ENCODE data around the gene HNRNPH3.

The HNRNPH3 gene

GRCh38 chr10:68332259-68333057 lies 594 bp downstream of the HNRNPH3 start, which contains the start of gene PBLD:
PBLD (minus strand) TSS chr10:68332928; CDS start chr10:68306844, 26,084 bp downstream.
- DNase-seq = peak; percentile 57 to 82

DNA sequence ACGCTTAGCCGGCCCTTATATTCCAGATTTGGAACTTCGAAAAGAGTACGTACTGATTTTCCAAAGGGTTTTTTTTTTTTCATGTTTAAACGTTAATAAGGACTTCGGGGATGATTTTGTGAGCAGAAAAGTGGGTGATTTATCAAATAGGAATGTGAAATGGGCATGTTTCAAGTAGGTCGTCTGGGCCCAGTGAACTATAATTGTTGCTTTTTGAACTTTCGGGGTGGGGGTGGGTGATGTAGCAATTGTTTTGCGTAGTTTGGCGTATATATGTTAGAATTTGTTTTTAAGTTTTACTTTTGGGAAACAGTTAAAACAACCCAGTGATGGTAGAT lies 1.2 kb downstream of the HNRNPH3 start:
- DNase-seq = no peak

DNA sequence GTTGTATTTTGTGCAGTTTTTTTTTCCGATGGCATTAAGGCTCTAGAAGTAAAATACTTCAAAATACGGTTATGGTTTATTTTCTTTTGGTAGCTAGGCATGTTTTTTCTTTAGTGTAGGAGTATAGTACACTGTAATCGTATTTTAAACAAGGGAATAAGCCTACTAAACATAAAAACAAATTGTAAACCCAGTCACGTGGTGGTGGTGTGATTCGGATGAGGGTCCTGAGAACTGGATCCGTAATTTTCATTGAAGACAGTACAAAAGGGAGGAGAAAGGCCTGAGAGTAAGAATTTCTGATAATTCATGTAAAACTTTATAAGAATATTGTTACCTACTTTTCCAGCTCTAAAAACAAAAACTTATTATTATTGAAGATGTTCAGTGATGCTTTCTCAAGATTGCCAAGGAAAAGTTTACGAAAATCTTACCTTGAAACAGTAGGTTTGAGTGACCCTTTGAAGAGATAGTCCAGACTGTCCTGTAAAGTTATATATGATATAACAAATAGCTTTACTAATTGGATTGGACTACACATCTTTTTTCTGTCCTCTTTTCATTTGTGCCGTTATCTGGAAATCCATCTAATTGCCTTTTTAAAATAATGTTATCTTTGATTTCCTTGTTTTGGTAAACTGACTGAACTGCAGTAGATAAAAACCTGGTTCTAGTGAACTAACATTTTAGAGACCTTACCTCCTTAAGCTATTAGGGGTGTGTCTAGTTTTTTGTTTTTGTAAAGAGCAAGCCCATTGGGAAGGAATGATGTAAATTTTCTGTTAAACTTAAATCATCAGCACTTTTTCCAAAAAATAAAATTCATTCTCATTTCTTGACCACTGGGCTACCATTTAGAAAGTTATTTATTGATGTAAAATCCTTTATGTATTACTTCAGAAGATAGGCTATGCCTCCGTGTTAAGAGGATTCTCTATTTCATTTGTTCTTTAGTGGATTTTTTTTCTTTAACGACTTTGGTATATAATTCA lies 1.9 kb downstream of the HNRNPH3 start:
- DNase-seq = no peak

DNA sequence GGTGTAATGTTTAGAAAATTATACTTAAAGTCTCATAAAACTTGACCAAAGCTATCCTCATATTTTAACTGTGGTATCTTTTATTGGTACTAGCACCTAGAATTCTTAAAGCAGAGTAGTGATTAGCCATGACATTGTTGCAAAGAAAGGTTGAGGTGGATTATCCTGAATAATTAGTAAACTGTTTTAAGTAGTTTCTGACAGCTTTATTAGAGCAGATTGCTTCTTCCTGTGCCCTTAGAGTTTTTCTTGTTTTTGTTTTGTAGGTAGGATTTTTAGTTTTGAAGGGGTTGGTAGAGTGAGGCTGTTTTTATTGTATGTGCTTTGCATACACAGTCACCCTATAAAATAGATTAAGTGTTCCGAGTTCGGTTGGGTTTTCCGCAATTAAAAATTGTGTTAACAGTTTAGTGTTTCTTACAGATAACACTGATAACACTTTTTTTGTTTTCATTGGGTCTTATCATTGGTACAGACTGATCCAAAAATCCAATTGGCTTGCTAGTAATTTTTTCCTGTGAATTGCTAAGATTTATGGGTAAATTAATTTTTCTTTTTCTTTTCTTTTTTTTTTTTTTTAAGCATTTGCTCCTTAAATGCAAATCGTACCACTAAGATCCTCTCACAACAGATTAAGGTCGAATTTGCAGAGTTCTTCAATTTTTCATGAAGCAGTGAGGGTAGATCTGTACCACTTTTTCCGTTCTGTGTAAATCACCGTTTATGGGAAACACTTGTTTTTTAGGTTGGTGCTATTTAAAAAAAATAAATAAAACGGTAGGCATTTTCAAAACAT lies 3.0 kb downstream of the HNRNPH3 start:
- no peak for DNase-seq

DNA sequence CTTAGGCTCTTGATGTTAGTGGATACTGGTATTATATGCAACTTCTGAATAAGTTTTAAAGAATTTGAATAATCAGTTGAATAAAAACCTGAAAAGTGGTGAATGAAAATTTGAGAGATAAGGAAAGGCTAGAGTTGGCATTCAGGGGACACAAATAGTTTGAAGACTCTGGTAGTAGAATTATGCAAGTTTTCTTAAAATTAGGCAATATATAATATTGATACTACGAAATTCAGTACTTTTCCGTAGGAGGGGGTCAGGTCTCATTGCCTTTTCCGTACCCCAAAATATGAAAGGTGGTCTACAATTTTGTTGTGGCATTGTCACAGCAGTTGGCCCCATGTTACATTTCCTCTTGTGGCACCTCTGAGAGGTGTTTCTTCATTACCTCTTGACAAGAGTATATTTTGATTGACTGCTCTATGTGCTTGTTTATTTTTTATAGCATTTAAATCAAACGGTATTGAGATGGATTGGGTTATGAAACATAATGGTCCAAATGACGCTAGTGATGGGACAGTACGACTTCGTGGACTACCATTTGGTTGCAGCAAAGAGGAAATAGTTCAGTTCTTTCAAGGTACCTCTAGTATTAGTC lies 5.0 kb downstream of the HNRNPH3 start:
- DNase-seq = no peak

GRCh38 chr10:68340358-68341080 lies 8.7 kb downstream of the HNRNPH3 start:
- no peak for DNase-seq

DNA sequence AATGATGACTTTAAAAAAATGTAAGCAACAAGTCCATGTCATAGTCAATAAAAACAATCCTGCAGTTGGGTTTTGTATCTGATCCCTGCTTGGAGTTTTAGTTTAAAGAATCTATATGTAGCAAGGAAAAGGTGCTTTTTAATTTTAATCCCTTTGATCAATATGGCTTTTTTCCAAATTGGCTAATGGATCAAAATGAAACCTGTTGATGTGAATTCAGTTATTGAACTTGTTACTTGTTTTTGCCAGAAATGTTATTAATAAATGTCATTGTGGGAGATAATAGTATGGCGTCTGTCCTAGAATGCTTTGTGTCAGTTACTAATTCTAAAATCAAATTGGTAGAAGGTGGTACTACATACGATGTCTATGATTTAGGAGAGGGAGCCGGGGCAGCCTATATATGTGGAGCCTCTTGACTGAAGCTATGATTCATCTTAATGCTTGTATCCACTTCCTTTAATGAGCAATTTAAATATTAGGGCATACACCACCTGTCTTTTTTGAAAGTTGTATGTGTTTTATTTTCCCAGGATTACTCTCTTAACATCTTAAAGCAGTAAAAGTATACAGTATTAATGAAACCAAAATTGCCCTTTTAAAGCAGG lies 11.1 kb downstream of the HNRNPH3 start:
- DNase-seq = no peak

DNA sequence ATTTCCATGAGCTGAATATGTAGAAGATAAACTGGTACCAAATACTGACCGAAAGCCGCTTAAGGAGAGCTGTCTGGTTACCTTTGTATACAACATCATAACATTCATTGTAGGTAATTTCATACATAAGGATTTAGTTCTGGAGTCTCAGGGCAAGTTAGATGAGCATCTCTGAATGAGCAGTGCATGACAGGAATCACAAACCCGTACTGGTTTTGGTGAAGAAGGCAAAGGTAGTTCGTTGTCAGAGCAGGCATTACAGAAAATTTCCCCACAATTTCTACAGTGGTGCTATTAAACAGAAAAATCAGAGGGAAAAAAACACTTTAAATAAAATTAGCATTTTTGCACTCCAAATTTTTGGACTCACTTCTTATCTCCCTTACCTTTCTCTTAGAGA lies 13.8 kb downstream of the HNRNPH3 start:
- DNase-seq = no peak

DNA sequence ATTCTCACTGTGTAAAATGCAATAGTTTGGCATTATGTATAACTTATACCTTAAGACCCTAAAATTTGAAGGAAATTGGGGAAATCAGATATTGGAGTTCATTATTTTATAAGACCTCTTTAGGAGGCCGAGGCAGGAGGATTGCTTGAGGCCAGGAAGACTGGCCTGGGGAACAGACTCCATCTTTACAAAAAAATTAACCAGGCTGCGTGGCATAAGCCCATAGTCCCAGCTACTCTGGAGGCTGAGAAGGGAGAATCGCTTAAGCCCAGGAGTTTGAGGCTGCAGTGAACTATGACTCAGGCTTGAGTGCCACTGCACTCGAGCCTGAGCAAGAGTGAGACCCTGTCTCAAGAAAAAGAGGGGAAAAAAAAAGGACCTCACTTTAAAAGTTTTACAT lies 14.9 kb downstream of the HNRNPH3 start:
- DNase-seq = no peak

DNA sequence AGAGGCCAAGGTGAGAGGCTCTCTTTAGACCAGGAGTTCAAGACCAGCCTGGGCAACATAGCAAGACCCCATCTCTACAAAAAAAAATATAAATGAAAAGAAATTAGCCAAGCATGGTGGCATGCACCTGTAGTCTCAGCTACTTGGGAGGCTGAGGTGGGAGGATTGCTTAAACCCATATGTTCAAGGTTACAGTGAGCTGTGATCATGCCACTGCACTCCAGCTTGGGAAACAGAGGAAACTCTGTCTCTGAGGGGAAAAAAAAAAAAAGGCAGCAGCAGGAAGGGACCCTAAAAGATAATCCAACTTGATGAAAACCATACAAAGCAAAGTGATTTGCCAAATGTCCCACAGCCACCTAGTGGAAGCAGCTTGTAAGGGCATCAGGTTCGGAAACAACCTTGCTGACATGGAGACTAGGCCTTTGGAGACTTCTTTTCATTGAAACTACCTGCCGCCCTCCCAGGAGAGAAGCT lies 16.4 kb downstream of the HNRNPH3 start:
- DNase-seq = peak in 1 of 2 donors; percentile 12

- DNase-seq = no peak
Observed at GRCh38 chr10:68353537-68353936, 21.7 kb downstream of the HNRNPH3 start.

- no peak for DNase-seq
Observed at GRCh38 chr10:68359189-68359588, 27.3 kb downstream of the HNRNPH3 start.

DNA sequence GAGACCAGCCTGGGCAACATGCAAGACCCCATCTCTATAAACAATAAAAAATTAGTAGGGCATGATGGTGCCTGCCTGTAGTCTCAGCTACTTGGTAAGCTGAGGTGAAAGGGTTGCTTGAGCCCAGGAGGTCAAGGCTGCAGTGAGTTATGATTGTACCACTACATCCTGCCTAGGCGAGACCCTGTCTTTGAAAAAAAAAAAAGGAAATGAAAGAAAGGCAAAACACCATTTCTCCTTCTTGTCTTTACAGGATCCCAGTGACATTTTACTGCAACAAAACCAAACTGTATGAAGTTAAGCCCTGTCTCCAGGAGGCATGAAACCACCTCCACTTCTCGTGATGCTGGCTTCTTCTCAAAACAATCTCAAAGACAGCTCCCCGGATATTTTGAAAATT lies 30.7 kb downstream of the HNRNPH3 start:
- no peak for DNase-seq

GRCh38 chr10:68364101-68364886 lies 32.4 kb downstream of the HNRNPH3 start:
- DNase-seq = no peak

- no peak for DNase-seq
Observed at GRCh38 chr10:68365611-68366010, 33.7 kb downstream of the HNRNPH3 start.

DNA sequence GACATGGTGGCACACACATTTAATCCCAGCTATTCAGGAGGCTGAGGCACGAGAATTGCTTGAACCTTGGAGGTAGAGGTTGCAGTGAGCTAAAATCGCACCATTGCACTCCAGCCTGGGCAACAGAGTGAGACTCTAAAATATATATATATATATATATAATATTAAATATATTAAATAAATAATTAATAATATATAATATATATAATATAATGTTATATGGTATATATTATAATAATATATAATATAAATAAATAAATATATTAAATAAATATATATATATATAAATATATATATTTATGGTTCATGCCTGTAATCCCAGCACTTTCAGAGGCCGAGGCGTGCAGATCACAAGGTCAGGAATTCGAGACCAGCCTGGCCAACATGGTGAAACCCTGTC lies 34.7 kb downstream of the HNRNPH3 start:
- no peak for DNase-seq

DNA sequence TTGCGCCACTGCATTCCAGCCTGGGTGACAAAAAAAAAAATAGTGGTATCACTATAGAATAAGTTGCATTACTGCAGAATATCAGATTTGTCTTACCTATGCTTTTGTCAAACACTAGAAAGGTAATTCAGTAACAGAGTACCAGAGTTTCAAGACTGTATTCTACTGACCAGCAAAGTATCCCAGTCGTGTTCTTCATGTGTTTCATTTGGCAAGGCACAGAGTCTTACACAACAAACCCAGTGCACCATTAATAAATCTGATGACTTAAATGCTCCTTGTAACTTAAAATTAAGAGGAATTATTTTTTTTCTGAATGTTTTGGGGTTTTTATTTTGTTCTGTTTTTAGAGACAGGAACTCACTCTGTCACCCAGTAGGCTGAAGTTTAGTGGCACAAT lies 35.3 kb downstream of the HNRNPH3 start:
- no peak for DNase-seq

- DNase-seq = no peak
Observed at GRCh38 chr10:68371604-68372003, 39.7 kb downstream of the HNRNPH3 start.

GRCh38 chr10:68385740-68386139 lies 53.9 kb downstream of the HNRNPH3 start:
- no peak for DNase-seq

Measured in bone marrow (tissue), 2 donors.